OCI-LY7 (cell line): Measurements from ENCODE around the gene KLHL25. TPM values are rescaled to one million over a fixed set of nuclear protein-coding genes. Genes with fewer than 3 reads are reported as not detected.

Source experiments
- BruUV-seq: library from RNA; stranded (reverse); fragments of 400-500 nt; replicated peaks from 2 replicates; lab custom pipeline; 2021; lab: Mats Ljungman, UMichigan
- CTCF ChIA-PET: fragments of 300-600 bp; sonication (Branson Sonifier 250); formaldehyde crosslinking; loops from one replicate; lab custom pipeline; 2022; ENCODE audit warnings: antibody characterized with exemption; ENCODE audit not compliant: unreplicated experiment; lab: Charles Lee
- POLR2A ChIA-PET: fragments of 300-600 bp; sonication (Branson Sonifier 250); formaldehyde crosslinking; loops from one replicate; lab custom pipeline; 2022; ENCODE audit warnings: antibody characterized with exemption; lab: Charles Lee
- DNase-seq: peaks from one replicate; pipeline ENCODE4 v3.0.0-alpha.2; 2015; ENCODE audit warnings: low spot score
- H2AFZ ChIP-seq: fragments of 200-600 bp; sonication (generic), shearing (Covaris generic); 2 replicates; pipeline ENCODE4 v1.6.1; 2014; ENCODE audit warnings: mild to moderate bottlenecking, antibody characterized with exemption, low read length, moderate library complexity
- H3K27ac ChIP-seq: fragments of 200-600 bp; sonication (generic); 2 replicates; pipeline ENCODE4 v1.5.1; 2014; ENCODE audit warnings: mixed run types, low read depth, mild to moderate bottlenecking, moderate library complexity, low read length, inconsistent platforms; ENCODE audit not compliant: poor library complexity, severe bottlenecking
- H3K36me3 ChIP-seq: fragments of 200-600 bp; sonication (generic); 2 replicates; pipeline ENCODE4 v1.6.1; 2014; ENCODE audit warnings: mild to moderate bottlenecking, antibody characterized with exemption, low read length, moderate library complexity, mixed read lengths; ENCODE audit not compliant: insufficient read depth
- H3K4me1 ChIP-seq: fragments of 200-600 bp; sonication (generic); 2 replicates; pipeline ENCODE4 v1.5.1; 2014; ENCODE audit warnings: mild to moderate bottlenecking, low read length; ENCODE audit not compliant: insufficient read depth, poor library complexity, severe bottlenecking
- H3K4me2 ChIP-seq: fragments of 200-600 bp; sonication (generic); 2 replicates; pipeline ENCODE4 v1.6.1; 2014; ENCODE audit warnings: mild to moderate bottlenecking, low read length
- H3K4me3 ChIP-seq: fragments of 200-600 bp; sonication (generic); 2 replicates; pipeline ENCODE4 v1.5.1; 2014; ENCODE audit warnings: mild to moderate bottlenecking, low read depth, low read length; ENCODE audit not compliant: poor library complexity, severe bottlenecking
- H3K79me2 ChIP-seq: fragments of 200-600 bp; sonication (generic); 2 replicates; pipeline ENCODE4 v1.6.1; 2016; ENCODE audit warnings: low read depth, mild to moderate bottlenecking, low read length, moderate library complexity, mixed read lengths; ENCODE audit not compliant: insufficient read depth
- H3K9me2 ChIP-seq: fragments of 200-600 bp; sonication (generic); 2 replicates; pipeline ENCODE4 v1.6.1; 2016; ENCODE audit warnings: mild to moderate bottlenecking, low read length, mixed read lengths; ENCODE audit not compliant: insufficient read depth
- H3K9me3 ChIP-seq: fragments of 200-600 bp; sonication (generic); 2 replicates; pipeline ENCODE4 v1.6.1; 2014; ENCODE audit warnings: mild to moderate bottlenecking, mixed run types, low read length, mixed read lengths
- H4K20me1 ChIP-seq: fragments of 200-600 bp; sonication (generic); 2 replicates; pipeline ENCODE4 v1.6.1; 2014; ENCODE audit warnings: mild to moderate bottlenecking, antibody characterized with exemption, low read length, moderate library complexity, mixed read lengths; ENCODE audit not compliant: insufficient read depth
- EZH2phosphoT487 ChIP-seq: fragments of 200-600 bp; sonication (generic); IDR thresholded peaks from 2 replicates; pipeline ENCODE4 v1.6.1; 2018; ENCODE audit warnings: low read depth, borderline replicate concordance, mild to moderate bottlenecking, mixed run types, antibody characterized with exemption, low read length, moderate library complexity, mixed read lengths
- intact Hi-C: fragments of 100-400 bp; cut with micrococcal nuclease; formaldehyde crosslinking; loops from one replicate; pipeline ENCODE4 v1.10.0; 2022; ENCODE audit not compliant: unreplicated experiment
- total RNA-seq, 2 experiments: library from RNA; depleted of rRNA in 1 of 2; stranded (reverse); fragments of >200 nt in 1 of 2; shearing (Covaris generic) in 1 of 2; gene quantifications; 2 replicates each; pipeline ENCODE4 v1.2.3, GENCODE V29; 2014 to 2022
- TF ChIP-seq, protein P1 (sequence below): fragments of 200-600 bp; sonication (generic); conservative IDR thresholded peaks from 2 replicates; pipeline ENCODE4 v1.5.1; 2014; ENCODE audit warnings: mild to moderate bottlenecking, antibody characterized with exemption, low read length, moderate library complexity, mixed read lengths

Gene KLHL25
- total RNA-seq, 2 experiments from 2014 or later: 5.1 to 7.7 TPM

GRCh38 chr15:85752124-85752475, 42.6 kb downstream of the KLHL25 start:
- no peaks in the 10 kb centered on the region for H3K9me2 ChIP-seq
- H3K79me2 ChIP-seq: no peaks in the 10 kb centered on the region
- no TSS peak for BruUV-seq
- intact Hi-C loops: no loop called here
- no peak for DNase-seq
- H3K9me3 ChIP-seq: no peaks in the 10 kb centered on the region
- no peaks in the 10 kb centered on the region for H3K4me1 ChIP-seq
- no peak overlapping the region for H3K4me2 ChIP-seq
- peaks cover 25% of the 10 kb centered on the region for H3K36me3 ChIP-seq
- no peak for TF ChIP-seq EZH2phosphoT487
- TF ChIP-seq, protein P1, sequence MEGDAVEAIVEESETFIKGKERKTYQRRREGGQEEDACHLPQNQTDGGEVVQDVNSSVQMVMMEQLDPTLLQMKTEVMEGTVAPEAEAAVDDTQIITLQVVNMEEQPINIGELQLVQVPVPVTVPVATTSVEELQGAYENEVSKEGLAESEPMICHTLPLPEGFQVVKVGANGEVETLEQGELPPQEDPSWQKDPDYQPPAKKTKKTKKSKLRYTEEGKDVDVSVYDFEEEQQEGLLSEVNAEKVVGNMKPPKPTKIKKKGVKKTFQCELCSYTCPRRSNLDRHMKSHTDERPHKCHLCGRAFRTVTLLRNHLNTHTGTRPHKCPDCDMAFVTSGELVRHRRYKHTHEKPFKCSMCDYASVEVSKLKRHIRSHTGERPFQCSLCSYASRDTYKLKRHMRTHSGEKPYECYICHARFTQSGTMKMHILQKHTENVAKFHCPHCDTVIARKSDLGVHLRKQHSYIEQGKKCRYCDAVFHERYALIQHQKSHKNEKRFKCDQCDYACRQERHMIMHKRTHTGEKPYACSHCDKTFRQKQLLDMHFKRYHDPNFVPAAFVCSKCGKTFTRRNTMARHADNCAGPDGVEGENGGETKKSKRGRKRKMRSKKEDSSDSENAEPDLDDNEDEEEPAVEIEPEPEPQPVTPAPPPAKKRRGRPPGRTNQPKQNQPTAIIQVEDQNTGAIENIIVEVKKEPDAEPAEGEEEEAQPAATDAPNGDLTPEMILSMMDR: no peak
- CTCF ChIA-PET: no interaction called here
- no peak overlapping the region for H3K4me3 ChIP-seq
- H3K27ac ChIP-seq: no peak overlapping the region
- H2AFZ ChIP-seq: no peak overlapping the region
- POLR2A ChIA-PET: interaction anchor here (1.1 kb wide), 1 partner anchor 85 kb away, joined by 3 read pairs; no protein-coding TSS in a partner anchor
- H4K20me1 ChIP-seq: no peaks in the 10 kb centered on the region

DNA sequence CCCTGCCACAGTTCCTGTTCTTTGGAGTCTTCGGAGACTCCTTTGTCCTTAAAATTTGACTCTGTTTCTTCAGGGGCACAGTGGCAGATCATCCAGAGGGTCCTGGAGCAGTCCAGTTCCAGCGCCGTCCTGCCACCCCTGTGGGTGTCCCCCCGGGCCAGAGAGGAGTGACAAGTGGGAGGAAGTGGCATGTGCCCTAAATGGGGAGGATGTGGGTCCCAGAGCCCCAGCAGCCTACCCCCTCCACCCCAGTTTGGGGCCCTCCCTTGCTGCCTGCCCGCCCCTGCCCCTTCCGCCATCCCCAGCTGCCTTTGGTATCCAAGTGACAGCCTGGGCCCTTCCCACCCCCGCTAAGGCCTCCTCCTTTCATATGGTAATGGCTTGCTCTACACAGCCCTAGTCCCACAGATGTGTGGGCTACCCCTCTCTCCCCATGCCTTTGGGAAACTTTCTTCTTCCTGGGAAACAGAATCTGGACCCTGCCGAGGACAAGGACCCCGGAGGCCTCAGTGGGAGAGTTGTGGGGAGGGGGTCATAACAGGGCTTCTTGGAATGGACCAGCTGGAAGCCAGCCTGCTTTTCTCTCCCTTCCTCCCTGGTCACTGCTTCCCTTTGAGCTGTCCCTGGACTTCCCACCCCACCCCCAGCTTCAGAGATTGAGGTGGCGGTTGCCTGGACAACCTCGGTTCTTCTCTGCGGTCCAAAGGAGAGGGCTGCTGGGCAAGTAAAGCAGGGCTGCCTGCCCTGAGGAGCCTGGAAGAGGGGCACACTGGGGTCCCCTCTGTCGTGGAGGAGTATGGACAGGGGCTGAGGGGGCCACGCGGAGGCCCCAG, 43.2 kb downstream of the KLHL25 start:
- ChIA-PET POLR2A (interaction anchor here (0.6 to 1.1 kb wide), 2 partner anchors 12 to 85 kb away, joined by 3 read pairs; no protein-coding TSS in a partner anchor), CTCF (no interaction called here)
- Histone ChIP-seq H4K20me1 (no peaks in the 10 kb centered on the region), H3K4me2 (no peak overlapping the region), H3K79me2 (no peaks in the 10 kb centered on the region), H3K9me3 (no peaks in the 10 kb centered on the region), H3K9me2 (no peaks in the 10 kb centered on the region), H3K36me3 (peaks cover 30% of the 10 kb centered on the region), H2AFZ (no peak overlapping the region), H3K4me3 (no peak overlapping the region), H3K27ac (no peak overlapping the region), H3K4me1 (no peaks in the 10 kb centered on the region)
- no peak for DNase-seq
- no TSS peak for BruUV-seq
- intact Hi-C loops: no loop called here
- no peak for TF ChIP-seq EZH2phosphoT487
- TF ChIP-seq, protein P1: no peak
